GM18873 (cell line): Measurements from ENCODE around the gene NANOS1.

Experiments
- ATAC-seq: cut with Tn5 transposase; IDR thresholded peaks from one replicate; pipeline ENCODE4 v1.9.1; 2021; ENCODE audit warnings: mild to moderate bottlenecking, moderate library complexity, moderate number of reproducible peaks; ENCODE audit not compliant: unreplicated experiment, low FRiP score

Gene NANOS1, protein sequence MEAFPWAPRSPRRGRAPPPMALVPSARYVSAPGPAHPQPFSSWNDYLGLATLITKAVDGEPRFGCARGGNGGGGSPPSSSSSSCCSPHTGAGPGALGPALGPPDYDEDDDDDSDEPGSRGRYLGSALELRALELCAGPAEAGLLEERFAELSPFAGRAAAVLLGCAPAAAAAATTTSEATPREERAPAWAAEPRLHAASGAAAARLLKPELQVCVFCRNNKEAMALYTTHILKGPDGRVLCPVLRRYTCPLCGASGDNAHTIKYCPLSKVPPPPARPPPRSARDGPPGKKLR

DNA sequence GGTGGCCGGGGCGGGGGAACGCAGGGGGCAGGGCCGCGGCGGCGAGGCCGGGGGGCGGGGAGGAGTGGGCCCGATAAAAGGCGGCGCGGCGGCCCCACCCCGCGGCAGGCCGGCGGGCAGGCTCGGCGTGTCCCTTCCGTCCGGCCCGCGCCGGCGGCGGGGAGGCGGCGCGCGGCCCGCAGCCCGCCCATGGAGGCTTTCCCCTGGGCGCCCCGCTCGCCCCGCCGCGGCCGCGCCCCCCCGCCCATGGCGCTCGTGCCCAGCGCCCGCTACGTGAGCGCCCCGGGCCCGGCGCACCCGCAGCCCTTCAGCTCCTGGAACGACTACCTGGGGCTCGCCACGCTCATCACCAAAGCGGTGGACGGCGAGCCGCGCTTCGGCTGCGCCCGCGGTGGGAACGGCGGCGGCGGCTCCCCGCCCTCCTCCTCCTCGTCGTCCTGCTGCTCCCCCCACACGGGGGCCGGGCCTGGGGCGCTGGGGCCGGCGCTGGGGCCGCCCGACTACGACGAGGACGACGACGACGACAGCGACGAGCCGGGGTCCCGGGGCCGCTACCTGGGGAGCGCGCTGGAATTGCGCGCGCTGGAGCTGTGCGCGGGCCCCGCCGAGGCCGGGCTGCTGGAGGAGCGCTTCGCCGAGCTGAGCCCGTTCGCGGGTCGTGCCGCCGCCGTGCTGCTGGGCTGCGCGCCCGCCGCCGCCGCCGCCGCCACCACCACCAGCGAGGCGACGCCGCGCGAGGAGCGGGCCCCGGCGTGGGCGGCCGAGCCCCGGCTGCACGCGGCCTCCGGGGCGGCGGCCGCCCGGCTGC is at the start of gene NANOS1:
Gene NANOS1, plus strand, starts transcription at position 102 of the 808 bp plus-strand sequence. Its CDS starts 88 bp downstream, at position 190.
- ATAC-seq, result peak; percentile 14

- no peak for ATAC-seq
Measured at GRCh38 chr10:118980135-118980865, 49.2 kb upstream of the NANOS1 start.

- ATAC-seq, result no peak
Measured at GRCh38 chr10:118980870-118981269, 48.6 kb upstream of the NANOS1 start.

DNA sequence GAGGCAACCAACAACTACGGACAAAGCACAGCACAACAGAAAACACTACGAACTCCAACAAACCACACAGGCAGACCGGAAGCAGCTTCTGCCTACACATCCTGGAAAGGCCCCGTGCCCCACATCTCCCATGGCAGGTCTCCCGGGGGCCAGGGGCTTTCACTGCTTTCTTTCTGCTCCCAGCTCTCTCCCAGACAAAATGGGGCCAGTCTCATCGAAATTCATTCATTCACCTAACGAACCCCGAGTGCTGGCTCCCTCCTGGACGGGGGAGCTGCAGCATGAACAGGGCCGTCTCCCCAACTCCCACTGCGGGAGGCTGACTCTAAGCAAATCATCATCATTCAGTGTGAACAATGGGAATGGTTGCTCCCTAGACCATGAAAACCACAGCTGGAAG is 47.6 kb upstream of the NANOS1 start:
- ATAC-seq, result no peak

DNA sequence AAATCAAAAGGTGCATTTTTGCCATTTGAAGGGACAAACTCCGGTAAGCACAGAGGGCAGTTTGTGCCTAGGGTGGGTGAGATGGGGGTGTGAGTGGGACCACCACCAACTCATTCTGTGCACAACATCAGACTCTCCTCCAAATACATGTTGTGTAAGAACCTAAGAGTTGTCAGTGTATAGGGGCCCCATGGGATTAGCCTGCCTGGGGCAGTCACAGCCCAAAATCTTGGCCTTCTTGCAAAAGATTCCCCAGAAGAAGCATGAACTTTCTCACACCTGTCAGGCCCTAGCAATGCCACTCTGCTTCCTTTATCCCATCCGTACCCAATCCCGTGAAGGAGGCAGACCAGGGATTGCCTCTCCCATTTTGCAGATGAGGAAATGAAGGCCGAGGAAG is 47.1 kb upstream of the NANOS1 start:
- ATAC-seq, result no peak

- no peak for ATAC-seq
Measured at GRCh38 chr10:118983263-118983662, 46.3 kb upstream of the NANOS1 start.

DNA sequence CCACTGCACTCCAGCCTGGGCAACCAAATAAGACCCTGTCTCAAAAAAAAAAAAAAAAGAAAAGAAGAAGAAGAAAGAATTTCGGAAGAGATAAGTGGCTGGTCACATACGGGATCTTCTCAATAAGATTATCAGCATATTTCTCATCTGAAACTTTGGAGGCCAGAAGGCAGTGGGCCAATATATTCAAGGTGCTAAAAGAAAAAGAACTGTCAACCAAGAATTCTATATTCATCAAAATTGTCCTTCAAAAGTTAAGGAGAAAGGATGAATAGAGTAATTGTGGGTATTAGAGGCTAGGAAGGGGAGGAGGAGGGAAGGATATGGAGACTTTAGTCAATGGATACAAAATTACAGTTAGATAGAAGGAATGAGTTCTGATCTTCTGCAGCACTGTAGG is 43.9 kb upstream of the NANOS1 start:
- ATAC-seq, result no peak

DNA sequence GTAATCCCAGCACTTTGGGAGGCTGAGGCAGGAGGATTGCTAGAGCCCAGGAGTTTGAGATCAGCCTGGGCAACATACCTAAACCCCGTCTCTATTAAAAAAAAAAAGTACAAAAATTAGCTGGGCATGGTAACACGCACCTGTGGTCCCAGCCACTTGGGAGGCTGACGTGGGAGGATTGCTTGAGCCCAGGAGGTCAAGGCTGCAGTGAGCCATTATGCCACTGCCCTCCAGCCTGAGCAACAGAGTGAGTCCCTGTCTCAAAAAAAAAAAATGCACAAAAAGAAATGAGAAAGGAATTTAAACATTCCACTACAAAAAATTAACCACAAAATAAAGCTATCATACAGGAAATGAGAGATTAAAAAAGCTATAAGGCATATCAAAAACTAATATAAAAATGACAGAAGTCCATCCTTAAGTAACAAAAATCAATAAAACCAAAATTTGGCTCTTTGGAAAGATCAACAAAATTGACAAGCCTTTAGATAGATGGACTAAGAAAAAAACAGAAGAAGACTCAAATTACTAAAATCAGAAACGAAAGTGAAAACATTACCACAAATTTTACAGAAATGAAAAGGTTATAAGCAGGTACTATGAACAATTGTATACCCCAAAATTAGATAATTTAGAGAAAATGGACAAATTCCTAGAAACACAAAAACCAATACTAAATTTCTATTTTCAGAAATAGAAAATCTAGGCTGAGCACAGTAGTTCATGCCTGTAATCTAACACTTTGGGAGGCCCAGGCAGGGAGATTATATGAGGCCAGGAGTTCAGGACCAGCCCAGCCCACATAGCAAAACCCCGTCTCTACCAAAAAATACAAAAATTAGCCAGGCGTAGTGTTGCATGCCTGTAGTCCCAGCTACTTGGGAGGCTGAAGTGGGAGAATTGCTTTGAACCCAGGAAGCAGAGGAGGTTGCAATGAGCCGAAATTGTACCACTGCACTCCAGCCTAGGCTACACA is 42.4 kb upstream of the NANOS1 start:
- no peak for ATAC-seq

DNA sequence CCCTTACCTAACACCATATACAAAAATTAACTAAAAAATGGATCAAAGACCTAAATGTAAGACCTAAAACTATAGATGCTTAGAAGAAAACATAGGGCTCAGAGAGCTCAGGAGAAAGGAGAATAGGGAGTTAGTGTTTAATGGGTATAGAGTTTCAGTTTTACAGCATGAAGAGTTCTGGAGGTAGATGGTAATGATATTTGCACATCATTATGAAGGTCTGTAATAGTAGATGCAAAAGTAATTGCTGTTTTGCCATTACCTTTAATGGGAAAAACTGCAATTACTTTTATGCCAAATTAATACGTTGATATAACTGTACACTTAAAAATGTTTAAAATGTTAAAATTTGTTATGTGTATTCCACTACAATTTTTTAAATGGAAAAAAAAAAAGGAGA is 39.2 kb upstream of the NANOS1 start:
- ATAC-seq, result no peak

DNA sequence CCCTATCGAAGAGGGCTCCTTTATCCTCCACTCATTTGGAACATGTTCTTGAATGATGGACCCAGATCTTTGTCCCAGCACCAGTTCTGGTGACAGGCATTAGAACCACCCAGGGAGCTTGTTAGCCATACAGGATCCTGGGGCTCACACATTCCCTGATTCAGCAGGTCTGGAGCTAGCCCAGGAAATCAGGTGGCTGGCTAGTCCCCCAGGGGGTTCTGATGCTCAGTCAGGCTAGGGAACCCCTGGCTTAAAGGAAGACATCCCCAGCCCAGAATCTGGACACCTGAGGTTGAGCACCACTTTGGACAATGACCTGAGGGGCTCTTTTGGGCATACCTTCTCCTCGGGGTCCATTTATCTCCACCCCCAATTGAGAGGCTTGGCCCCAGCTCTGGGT is 37.0 kb upstream of the NANOS1 start:
- ATAC-seq, result no peak

DNA sequence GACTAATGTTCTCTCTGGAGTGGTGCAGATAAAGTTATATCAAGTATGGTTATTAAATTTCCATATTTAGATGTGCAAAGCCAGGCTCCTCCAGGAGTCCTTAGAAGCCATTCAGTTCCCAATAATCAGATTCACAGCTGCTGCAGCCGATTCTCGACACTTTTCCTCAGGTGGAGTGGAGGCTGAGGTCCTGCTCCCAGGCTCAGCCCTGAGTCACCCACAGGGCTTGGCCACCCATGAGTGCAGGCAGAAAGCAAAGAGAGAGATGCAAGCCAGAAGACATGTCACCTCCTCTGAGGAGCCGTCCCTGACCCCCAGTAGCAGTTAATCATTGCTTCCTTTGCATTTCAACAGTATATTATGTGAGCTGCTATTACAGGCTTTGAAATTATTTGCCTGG is 36.3 kb upstream of the NANOS1 start:
- no peak for ATAC-seq

DNA sequence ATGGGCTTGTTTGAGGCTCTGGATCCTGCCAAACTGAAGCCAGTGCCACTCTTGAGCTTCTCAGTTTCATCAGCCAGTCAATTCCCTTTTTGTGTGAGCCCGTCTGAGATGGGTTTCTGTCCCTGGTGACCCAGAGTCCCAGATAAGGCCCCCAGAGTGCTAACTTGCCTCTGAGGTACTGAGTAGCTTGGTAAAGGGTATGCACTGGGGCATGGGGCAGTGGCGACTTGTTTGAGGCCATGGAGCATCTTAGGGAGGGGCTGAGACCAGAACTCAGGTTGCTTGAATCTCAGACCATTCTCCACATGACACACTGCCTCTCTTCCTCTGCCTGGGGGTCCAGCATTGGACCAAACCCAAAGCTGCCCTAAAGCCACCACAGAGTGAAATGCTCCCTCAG is 35.2 kb upstream of the NANOS1 start:
- no peak for ATAC-seq

DNA sequence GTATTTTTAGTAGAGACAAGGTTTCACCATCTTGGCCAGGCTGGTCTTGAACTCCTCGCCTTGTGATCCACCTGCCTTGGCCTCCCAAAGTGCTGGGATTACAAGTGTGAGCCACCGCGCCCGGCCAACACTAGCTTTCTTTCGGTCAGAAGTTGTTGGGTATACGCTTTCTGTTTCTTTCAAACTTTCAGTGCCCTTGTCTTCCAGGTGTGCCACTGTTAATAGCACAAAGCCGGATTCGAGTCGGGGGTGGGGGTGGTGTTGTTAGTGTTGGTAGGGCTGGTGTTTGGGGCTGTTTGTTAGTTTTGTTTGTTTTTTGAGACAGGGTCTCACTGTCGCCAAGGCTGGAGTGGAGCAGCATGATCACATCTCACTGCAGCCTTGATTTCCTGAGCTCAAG is 33.8 kb upstream of the NANOS1 start:
- no peak for ATAC-seq

- ATAC-seq, result no peak
Measured at GRCh38 chr10:118997379-118997778, 32.1 kb upstream of the NANOS1 start.

GRCh38 chr10:118998183-118998582 is 31.3 kb upstream of the NANOS1 start:
- no peak for ATAC-seq

GRCh38 chr10:119001717-119002500 is 27.6 kb upstream of the NANOS1 start:
- no peak for ATAC-seq

DNA sequence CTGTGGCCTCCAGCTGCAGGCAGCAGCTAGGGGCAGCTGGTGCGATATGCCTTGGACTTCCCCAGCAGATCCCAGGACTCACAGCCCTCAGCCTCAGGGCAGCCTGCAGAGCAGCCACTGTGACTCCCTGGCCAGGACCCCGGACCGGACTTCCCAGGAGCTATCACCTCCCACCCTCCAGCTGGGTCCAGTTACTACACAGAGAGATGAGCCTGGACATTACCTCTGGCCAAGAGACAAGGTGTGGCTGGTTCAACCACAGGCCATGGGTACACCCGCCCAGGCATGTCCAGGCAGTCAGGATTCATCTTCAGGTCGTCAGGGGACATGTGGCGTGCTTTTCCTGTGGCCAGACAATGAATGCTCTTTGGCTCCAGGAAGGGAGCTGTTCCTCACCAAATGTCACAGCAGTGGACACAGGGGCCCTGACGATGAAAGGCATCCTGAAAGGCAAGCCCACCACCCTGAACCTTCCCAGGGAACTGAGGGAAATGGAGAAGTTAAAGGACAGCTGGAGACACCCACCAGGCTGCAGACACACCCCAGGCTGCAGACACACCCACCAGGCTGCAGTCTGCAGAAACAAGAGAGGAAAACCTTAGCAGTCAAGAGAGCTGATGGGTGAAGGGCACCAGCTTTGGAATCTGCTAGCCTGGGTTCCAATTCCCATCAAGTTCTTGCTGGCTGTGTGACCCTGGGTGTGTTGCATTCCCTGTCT is 25.8 kb upstream of the NANOS1 start:
- no peak for ATAC-seq

GRCh38 chr10:119005362-119006043 is 24.0 kb upstream of the NANOS1 start:
- no peak for ATAC-seq
